Pancreas (tissue), 10 donors: ENCODE measurements around the gene EIF5AL1. TPM values are rescaled to one million over a fixed set of nuclear protein-coding genes. Genes with fewer than 3 reads are reported as not detected.
"Not testable (repeated sequence)": the region's sequence is repeated elsewhere in the genome, so short reads cannot be mapped to it uniquely, and the experiment has no call there.

Experiments used
- ATAC-seq, 4 donors: fragments of 200-7000 bp; cut with Tn5 transposase; one replicate each; pipeline versions ENCODE4 v1.8.0 to v1.9.1; 2020; ENCODE audit warnings: mild to moderate bottlenecking in 4 of 4, moderate library complexity in 4 of 4
- DNase-seq, 6 donors: peaks; one replicate each; pipeline ENCODE4 v3.0.0-alpha.2; 2020
- FAIRE-seq: peaks from 2 replicates; lab custom pipeline; 2012; peaks lifted over from hg19 to GRCh38; lab: Jason Lieb, UNC
- H3K27ac ChIP-seq, 4 donors: fragments of 200-600 bp; sonication (generic); 1 replicate in 3 of 4; 2 replicates in 1 of 4; pipeline versions ENCODE4 v1.5.0 to v1.8.0; 2020
- H3K27me3 ChIP-seq, 4 donors: fragments of 200-600 bp; one replicate each; pipeline ENCODE4 v1.8.0; 2021
- H3K36me3 ChIP-seq, 3 donors: fragments of 200-600 bp; sonication (generic) in 1 of 3; one replicate each; pipeline versions ENCODE4 v1.5.0 to v1.8.0; 2020 to 2021
- H3K4me1 ChIP-seq, 3 donors: fragments of 200-600 bp; one replicate each; pipeline ENCODE4 v1.8.0; 2021
- H3K4me3 ChIP-seq, 4 donors: fragments of 200-600 bp; sonication (generic) in 2 of 4; one replicate each; pipeline versions ENCODE4 v1.5.0 to v1.8.0; 2020 to 2021
- H3K9me3 ChIP-seq, 4 donors: fragments of 200-600 bp; one replicate each; pipeline ENCODE4 v1.8.0; 2021
- WGBS, 2 donors: extraction: QIAGEN DNeasy Blood & Tissue Kit; methylation state at CpG; one replicate each; pipeline ENCODE4 v1.1.7; 2013; 5-methylcytosine and 5-hydroxymethylcytosine counted together
- intact Hi-C, 3 donors: fragments of 100-400 bp; cut with DNase I; formaldehyde crosslinking; loops; one replicate each; pipeline versions ENCODE4 v1.11.1 to v1.14.2; 2022
- polyA plus RNA-seq, 2 donors: library from polyadenylated mRNA; stranded (reverse); fragments of 200-250 nt; gene quantifications; one replicate each; pipeline ENCODE4 v1.2.3, GENCODE V29; 2013
- total RNA-seq, 6 donors: library from RNA; stranded (reverse); fragmentation: NEBNext Ultra II Directional in 4 of 6; extraction: Animal tissue kit (Norgen Biotek cat#: 25700) in 4 of 6; gene quantifications; one replicate each; pipeline versions ENCODE4 v1.2.1 to v1.2.4, GENCODE V29; 2021 to 2023
- donor health status: healthy with polysubstance abuse.
- donor health status: DM: no; HTN: no; CAD: no; lungs with moderate emphysema.
- donor health status: DM: no; HTN: no; CAD: no.
- donor health status: control.
- donor health status: control.
- donor health status: Bipolar disorder and iron deficiency.
- donor health status: DM: yes; HTN: yes; CAD: no.
- donor health status: DM: no; HTN: no; CAD: no.
- donor health status: DM: no; HTN: no; CAD: no.
- donor health status: DM: yes; HTN: yes; CAD: no.

The EIF5AL1 gene
- total and polyA plus RNA-seq, 8 donors: 0.05 to 0.44 (median 0.33) TPM; not detected in 1

GRCh38 chr10:79509934-79510508, 2.3 kb upstream of the EIF5AL1 start:
- H3K36me3 ChIP-seq, FAIRE-seq, H3K27me3 ChIP-seq, H3K4me1 ChIP-seq, H3K9me3 ChIP-seq, H3K27ac ChIP-seq, intact Hi-C loops, H3K4me3 ChIP-seq, DNase-seq: not testable (repeated sequence)
- 63 to 83% methylated on average over 1 to 4 of the region's 5 CpGs for WGBS, 2 donors
- peak in 1 of 4 donors; percentile 24 for ATAC-seq

DNA sequence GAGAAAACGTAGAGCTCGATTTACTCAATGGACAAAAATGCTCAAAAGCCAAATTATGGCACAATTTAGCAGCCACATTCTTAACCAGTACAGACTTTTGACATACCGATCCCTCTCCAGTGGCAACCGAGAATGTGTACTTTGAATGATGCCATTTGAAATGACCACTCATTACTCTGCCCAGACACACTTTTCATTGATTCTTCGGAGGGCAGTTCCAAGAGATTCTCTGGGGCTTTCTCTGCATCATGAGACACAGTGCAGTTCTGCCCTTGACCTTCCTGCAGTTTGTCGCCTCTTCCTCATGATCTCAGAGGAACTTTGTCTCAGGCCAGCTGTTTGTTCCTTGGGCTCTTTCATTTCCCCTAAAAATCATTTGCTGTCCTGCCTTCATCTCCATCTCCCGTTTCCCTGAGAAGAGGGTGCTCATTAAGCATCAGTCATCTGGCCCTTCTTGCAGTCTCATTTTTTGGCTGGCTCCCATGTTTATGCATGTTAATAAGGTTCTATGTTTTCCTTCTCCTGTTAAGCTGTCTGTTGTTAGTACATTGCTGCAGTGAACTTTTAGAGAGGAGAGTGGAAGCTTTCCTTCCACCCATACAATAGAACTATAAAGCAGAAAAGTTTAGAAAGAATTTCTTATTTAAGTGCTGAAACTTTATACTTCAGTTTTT, 4.3 kb downstream of the EIF5AL1 start:
- H3K27me3 ChIP-seq, ATAC-seq, H3K9me3 ChIP-seq, DNase-seq, FAIRE-seq, H3K27ac ChIP-seq, H3K4me1 ChIP-seq, intact Hi-C loops, H3K36me3 ChIP-seq, H3K4me3 ChIP-seq: not testable (repeated sequence)
- 57 to 65% methylated on average over 4 to 5 of the region's 7 CpGs for WGBS, 2 donors

DNA sequence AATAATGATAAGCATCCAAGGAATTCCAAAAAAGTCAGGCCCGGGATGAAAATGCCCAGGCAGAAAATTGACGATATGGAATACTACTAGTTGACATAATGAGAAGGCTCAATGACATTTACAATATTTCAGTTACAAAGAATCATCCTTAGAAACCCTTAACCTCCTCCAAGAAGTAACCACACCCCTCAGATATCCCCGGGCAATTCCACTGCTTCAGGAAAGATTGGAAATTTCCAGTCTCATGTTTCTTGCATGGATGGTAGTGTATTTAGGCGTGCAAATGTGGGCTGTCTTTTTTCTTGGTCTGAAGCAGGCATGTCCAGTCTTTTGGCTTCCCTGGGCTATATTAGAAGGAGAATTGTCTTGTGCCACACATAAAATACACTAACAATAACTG, 5.2 kb downstream of the EIF5AL1 start:
- H3K27me3 ChIP-seq, H3K9me3 ChIP-seq, ATAC-seq, H3K4me1 ChIP-seq, FAIRE-seq, DNase-seq, H3K36me3 ChIP-seq, H3K4me3 ChIP-seq, H3K27ac ChIP-seq, intact Hi-C loops: not testable (repeated sequence)
- WGBS, 2 donors: 33 to 35% methylated on average over 1 to 2 of the region's 4 CpGs

DNA sequence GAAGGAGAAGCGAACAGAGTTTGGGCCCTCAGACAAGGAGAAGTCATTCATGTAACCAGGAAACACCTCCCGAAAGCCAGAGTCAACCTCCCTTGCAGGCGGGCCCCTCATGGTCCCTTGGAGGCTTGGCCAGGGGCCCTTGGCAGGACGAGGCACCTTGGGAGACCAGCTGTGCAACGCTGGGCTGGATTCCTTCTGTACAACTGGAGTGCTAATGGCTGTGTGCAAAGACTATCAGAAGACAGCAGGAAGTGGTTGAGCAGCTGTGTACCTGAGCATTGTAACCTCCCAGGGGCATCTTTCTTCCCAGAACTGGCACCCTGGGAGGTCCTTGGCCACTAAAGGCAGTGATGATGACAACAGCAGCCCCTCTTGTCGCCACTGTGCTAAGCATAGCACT, 9.4 kb downstream of the EIF5AL1 start:
- H3K36me3 ChIP-seq, H3K27me3 ChIP-seq, H3K27ac ChIP-seq, FAIRE-seq, H3K9me3 ChIP-seq, H3K4me1 ChIP-seq, DNase-seq, H3K4me3 ChIP-seq, ATAC-seq, intact Hi-C loops: not testable (repeated sequence)
- 69 to 81% methylated on average over 6 of the region's 6 CpGs for WGBS, 2 donors

- intact Hi-C loops, H3K9me3 ChIP-seq, H3K4me3 ChIP-seq, H3K27ac ChIP-seq, H3K36me3 ChIP-seq, ATAC-seq, H3K27me3 ChIP-seq, FAIRE-seq, H3K4me1 ChIP-seq, DNase-seq: not testable (repeated sequence)
- 87 to 96% methylated on average over 2 to 3 of the region's 4 CpGs for WGBS, 2 donors
Observed at GRCh38 chr10:79522464-79522863, 10.1 kb downstream of the EIF5AL1 start.

DNA sequence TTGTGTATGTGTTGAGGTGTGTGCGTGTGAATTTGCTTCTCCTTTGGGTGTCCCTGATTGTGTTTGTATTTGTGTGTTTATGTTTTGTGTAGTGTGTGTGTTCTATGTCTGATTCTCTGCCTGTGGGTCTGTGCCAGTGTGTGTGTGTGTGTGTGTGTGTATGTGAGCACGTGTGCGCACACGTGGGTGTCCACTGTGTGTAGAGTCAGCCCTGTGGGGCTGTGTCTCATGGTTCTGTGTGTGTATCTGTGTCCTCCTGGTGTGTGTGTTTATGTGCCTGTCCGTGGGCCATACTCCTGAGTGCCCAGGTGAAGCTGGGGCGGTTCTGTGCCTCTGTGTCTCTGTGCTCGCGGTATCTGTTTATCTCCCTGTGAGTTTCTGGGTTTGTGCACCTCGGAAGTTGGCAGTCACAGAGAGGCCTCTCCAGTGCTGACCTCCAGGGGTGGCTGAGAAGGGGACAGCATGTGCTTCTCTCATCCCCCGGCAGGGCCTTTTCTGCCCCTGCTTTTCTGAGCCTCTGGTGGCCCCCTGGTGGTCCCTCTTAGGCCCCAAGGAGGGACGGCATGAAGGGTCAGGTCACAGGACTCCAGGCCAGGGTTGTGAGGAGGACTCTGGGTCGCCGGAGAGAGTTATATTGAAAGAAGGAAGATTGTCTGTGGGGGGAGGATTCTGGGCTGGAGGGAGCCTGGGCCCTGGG, 11.0 kb downstream of the EIF5AL1 start:
- DNase-seq, ATAC-seq, H3K9me3 ChIP-seq, H3K4me3 ChIP-seq, H3K27ac ChIP-seq, H3K27me3 ChIP-seq, H3K4me1 ChIP-seq, H3K36me3 ChIP-seq, FAIRE-seq, intact Hi-C loops: not testable (repeated sequence)
- 81 to 82% methylated on average over 10 of the region's 13 CpGs for WGBS, 2 donors

- 77 to 80% methylated on average over 7 of the region's 8 CpGs for WGBS, 2 donors
- H3K36me3 ChIP-seq, H3K4me3 ChIP-seq, DNase-seq, H3K9me3 ChIP-seq, H3K4me1 ChIP-seq, ATAC-seq, H3K27ac ChIP-seq, intact Hi-C loops, FAIRE-seq, H3K27me3 ChIP-seq: not testable (repeated sequence)
Observed at GRCh38 chr10:79525049-79525710, 12.8 kb downstream of the EIF5AL1 start.

- H3K4me1 ChIP-seq, H3K9me3 ChIP-seq, intact Hi-C loops, H3K27ac ChIP-seq, H3K27me3 ChIP-seq, H3K36me3 ChIP-seq, ATAC-seq, DNase-seq, H3K4me3 ChIP-seq: not testable (repeated sequence)
- WGBS, 2 donors: 79 to 91% methylated on average over 4 of the region's 4 CpGs
- peak; percentile 64 for FAIRE-seq
Observed at GRCh38 chr10:79528261-79528660, 15.9 kb downstream of the EIF5AL1 start.

DNA sequence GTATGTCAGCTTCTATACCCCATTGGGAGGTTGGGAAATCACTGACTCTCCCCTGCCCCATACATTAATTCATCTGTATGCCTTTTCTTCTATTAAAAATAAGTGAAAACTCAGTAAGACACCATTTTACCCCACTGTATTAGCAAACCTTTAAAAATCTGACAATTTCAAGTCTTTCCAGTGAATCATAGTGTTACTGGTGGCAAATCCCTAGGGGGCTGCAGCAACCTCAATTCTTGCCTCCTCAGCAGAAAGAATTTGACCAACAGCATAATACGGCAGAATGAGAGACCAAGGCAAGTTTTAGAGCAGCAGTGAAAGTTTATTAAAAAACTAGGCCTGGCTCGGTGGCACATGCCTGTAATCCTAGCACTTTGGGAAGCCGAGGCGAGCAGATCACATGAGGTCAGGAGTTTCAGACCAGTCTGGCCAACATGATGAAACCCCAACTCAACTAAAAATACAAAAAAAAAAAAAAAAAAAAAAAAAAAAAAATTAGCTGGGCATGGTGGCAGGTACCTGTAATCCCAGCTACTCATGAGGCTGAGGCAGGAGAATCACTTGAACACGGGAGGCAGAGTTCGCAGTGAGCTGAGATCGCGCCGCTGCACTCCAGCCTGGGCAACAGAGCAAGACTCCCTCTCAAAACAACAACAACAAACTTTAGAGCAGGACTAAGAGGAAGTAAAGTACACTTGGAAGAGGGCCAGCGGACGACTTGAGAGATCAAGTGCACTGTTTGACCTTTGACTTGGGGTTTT, 21.0 kb downstream of the EIF5AL1 start:
- peak in 1 of 4 donors; percentile 37 for ATAC-seq
- intact Hi-C loops, H3K9me3 ChIP-seq, H3K27me3 ChIP-seq, H3K4me3 ChIP-seq, H3K4me1 ChIP-seq, H3K27ac ChIP-seq, DNase-seq, H3K36me3 ChIP-seq, FAIRE-seq: not testable (repeated sequence)
- WGBS, 2 donors: 78 to 84% methylated on average over 11 of the region's 11 CpGs

GRCh38 chr10:79533903-79534175, 21.5 kb downstream of the EIF5AL1 start:
- H3K4me1 ChIP-seq, H3K27ac ChIP-seq, intact Hi-C loops, DNase-seq, ATAC-seq, FAIRE-seq, H3K36me3 ChIP-seq, H3K4me3 ChIP-seq, H3K27me3 ChIP-seq, H3K9me3 ChIP-seq: not testable (repeated sequence)
- 81 to 82% methylated on average over 1 of the region's 5 CpGs for WGBS, 2 donors

DNA sequence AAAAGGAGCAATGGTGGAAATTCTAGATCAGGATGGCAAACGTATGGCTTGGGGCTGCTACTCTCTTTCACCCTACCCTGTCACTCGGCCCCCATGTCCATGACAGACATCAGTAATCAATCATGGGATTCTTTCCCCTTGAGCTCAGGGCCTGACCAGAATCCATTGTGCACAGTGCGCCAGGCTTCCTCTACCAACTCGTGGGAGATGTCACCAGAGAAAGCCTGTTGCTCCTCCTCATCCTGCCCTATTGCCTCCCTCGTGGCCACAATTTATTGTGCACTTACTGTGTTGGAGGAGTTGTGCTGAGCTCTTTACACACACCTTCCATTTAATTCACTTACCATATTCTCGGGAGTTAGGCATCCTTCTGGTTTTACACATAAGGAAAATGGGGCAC, 26.0 kb downstream of the EIF5AL1 start:
- H3K36me3 ChIP-seq, FAIRE-seq, ATAC-seq, H3K4me1 ChIP-seq, intact Hi-C loops, H3K27me3 ChIP-seq, H3K9me3 ChIP-seq, H3K27ac ChIP-seq, H3K4me3 ChIP-seq, DNase-seq: not testable (repeated sequence)
- 59 to 83% methylated on average over 6 of the region's 6 CpGs for WGBS, 2 donors
